Measurements from ENCODE around the gene LAMC3. TPM values are rescaled to one million over a fixed set of nuclear protein-coding genes. Genes with fewer than 3 reads are reported as not detected.
"Not testable (repeated sequence)": the region's sequence is repeated elsewhere in the genome, so short reads cannot be mapped to it uniquely, and the experiment has no call there.

Gene LAMC3
- polyA plus RNA-seq, 1 donor from 2014 or later: not detected

DNA sequence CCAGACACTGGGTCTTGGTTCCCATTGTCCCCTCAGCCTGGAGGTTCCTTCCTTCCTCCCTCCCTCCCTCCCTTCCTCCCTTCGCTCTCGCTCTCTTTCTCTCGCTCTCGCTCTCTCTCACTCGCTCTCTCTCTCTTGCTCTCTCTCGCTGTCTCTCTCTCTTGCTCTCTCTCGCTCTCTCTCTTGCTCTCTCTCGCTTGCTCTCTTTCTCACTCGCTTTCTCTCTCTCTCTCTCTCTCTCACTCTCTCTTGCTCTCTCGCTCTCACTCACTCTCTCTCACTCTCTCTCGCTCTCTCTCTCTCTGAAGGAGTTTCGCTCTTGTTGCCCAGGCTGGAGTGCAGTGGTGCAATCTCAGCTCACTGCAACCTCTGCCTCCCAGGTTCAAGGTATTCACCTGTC is 23.4 kb downstream of the LAMC3 start:
- peaks cover 5% of the 10 kb centered on the region for H3K27me3 Mint-ChIP-seq
- H3K36me3 Mint-ChIP-seq: no peaks in the 10 kb centered on the region
- H3K27ac Mint-ChIP-seq: no peak overlapping the region
- no peaks in the 10 kb centered on the region for H3K4me1 Mint-ChIP-seq
- no peaks in the 10 kb centered on the region for H3K9me3 Mint-ChIP-seq
- H3K4me3 Mint-ChIP-seq: peak overlapping the region in 1 of 4 donors; percentile 14

DNA sequence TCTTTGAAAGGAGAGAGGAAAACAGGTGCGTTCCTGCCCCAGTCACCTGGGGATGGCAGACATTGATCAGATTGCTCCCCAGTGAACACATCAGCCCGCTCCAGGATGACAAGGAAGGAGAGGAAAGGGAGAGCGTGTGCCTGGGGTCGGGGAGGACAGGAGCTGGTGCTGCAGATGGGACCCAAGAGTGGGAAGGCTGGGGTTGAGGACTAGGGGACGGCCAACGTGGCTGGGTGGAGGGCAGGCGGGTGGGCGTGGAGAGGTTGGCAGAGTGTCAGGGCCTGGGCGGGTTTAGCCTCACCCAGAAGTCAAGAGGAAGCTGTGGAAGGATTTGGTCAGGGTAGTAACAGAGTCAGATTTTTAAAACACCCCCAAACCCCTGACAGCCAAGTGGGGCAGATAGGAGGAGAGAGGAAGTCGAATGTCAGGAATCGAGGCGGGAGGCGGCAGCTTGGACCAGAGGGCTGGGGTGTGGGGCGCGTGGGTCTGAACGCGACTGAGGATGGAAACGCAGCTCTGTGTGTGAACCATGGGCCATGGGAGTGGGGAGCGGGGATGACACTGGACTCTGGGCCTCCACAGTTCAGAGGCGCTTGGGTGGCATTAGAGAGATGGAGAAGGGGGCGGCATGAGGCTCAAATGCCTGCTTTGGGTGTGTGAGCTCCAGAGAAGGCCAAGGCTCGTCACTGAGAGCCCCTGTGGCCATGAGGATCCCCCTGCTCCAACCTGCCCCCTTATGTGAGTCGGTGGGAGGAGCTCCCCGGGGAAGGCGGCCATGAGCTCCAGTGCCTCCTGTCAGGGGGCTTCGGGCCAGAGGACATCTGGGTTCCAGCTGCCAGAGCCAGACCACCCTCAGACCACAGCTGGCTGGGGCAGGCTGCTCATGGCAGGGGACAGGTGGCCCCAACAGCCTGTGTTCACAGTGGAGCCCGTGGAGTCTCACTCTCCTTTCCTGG is 24.6 kb downstream of the LAMC3 start:
- H3K36me3 Mint-ChIP-seq: no peaks in the 10 kb centered on the region
- H3K9me3 Mint-ChIP-seq: no peaks in the 10 kb centered on the region

DNA sequence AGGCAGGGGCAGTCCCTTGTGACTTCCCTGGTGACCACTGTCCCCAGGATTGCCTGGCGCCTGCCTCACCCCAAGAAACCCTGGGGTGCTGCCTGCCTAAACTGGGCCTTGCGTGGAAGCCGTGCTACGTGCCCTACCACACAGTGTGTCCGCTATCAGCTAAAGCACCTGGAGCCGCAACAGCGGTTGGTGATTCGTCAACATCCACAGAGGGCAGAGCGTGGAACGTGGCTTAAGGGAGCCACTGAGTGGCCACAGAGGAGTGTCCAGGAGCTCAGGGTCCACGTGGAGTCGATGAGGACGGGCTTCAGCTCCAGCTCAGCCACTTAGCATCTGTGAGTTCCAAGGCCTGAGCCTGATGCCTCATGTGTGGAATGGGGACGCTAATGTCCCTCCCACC is 25.3 kb downstream of the LAMC3 start:
- Mint-ChIP-seq H3K27me3 (peaks cover 8% of the 10 kb centered on the region), H3K27ac (no peak overlapping the region), H3K36me3 (no peaks in the 10 kb centered on the region), H3K9me3 (no peaks in the 10 kb centered on the region), H3K4me1 (no peaks in the 10 kb centered on the region), H3K4me3 (no peak overlapping the region)

More for the DNA sequence above, 24.6 kb downstream of the LAMC3 start:
- no peak overlapping the region for H3K27ac Mint-ChIP-seq
- no peaks in the 10 kb centered on the region for H3K4me1 Mint-ChIP-seq
- no peak overlapping the region for H3K4me3 Mint-ChIP-seq
- peaks cover 8% of the 10 kb centered on the region for H3K27me3 Mint-ChIP-seq

DNA sequence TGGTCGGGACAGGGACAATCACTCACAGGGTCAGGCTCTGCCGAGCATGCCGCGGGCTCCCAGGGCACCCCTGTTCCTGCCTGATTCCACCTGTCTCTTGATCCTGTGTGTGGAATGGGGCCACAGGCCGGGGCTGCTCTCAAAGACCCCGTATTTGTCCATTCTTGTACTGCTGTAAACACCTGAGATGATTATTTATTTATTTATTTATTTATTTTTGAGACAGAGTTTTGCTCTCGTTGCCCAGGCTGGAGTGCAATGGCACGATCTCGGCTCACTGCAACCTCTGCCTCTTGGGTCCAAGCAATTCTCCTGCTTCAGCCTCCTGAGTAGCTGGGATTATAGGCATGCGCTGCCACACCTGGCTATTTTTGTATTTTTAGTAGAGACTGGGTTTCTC is 25.8 kb downstream of the LAMC3 start:
- H3K4me1 Mint-ChIP-seq, H3K9me3 Mint-ChIP-seq, H3K27ac Mint-ChIP-seq, H3K4me3 Mint-ChIP-seq, H3K36me3 Mint-ChIP-seq, H3K27me3 Mint-ChIP-seq: not testable (repeated sequence)

DNA sequence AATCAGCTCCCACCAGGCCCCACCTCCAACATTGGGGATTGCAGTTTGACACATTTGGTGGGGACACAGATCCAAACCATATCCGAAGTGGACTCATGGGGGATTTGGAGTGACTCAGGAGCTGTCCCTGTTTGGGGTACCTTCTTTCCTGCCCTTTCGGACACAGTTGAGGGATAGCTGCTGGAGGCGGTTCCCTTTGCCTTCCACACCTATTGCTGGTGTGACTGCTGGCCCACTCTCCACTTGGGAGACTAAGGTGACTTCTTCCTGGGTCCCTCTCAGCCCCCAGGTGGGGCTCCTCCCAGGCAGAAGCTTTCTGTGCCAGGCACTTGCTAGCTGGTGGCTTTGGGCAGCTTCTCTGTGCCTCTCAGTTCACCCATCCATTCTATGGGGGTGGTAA is 26.6 kb downstream of the LAMC3 start:
- no peaks in the 10 kb centered on the region for H3K4me1 Mint-ChIP-seq
- H3K27me3 Mint-ChIP-seq: peaks cover 8% of the 10 kb centered on the region
- H3K4me3 Mint-ChIP-seq: no peak overlapping the region
- H3K27ac Mint-ChIP-seq: no peak overlapping the region
- H3K9me3 Mint-ChIP-seq: no peaks in the 10 kb centered on the region
- H3K36me3 Mint-ChIP-seq: no peaks in the 10 kb centered on the region

DNA sequence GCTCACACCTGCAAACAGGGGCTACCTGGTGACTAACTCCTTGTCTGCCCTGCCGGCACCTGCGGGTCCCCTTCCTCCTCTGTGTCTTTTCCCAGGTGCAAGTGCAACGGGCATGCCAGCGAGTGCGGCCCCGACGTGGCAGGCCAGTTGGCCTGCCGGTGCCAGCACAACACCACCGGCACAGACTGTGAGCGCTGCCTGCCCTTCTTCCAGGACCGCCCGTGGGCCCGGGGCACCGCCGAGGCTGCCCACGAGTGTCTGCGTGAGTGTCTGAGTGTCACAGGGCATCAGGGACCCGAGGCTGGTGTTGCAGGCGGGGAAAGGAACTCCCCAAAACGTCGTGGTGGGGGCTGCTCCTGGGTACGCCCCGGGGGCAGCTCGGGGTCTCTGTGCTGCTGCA is 27.1 kb downstream of the LAMC3 start:
- Mint-ChIP-seq H3K36me3 (no peaks in the 10 kb centered on the region), H3K27ac (no peak overlapping the region), H3K4me1 (peaks cover 0 to 1% (median 0%) of the 10 kb centered on the region in 3 donors), H3K27me3 (peaks cover 8% of the 10 kb centered on the region), H3K4me3 (no peak overlapping the region), H3K9me3 (no peaks in the 10 kb centered on the region)

DNA sequence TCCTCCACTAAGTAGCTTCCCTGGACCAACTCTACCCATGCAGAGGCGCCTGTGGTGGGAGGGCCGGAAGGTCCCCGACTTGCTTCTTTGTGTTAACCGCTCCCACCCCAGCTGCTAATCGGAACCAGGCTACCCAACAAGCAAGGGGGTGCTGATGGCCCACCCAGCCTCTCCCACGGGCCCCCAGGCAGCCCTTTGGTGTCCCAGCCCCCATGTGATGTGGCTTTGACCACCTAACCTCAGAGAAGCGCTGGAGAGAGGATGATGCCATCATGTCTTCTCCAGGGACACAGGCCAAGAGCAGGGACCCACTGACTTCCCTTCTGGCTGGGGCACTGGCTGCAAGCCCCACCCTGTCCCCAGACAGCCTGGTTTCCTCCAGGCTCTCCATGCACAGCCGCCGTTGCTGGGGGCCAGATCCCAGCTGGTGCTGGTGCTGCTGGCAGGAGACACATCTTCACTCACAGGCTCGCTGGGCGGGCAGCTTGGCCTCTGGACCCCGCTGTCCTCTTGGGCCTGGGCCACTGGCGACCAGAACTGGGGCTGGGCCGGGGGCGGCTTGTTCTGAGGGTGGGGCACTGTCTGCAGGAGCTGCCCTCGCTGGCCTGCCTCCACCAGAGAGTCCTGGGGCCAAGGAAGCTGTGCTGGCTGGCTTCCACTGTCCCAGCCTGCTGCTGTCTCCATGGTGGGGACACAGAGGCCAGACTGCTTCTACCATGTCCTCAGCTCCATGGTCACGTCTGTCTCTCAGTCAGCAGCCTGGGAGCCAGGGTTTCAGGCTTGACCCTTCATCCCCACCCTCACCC is 27.8 kb downstream of the LAMC3 start:
- Mint-ChIP-seq H3K4me3 (no peak overlapping the region), H3K9me3 (no peaks in the 10 kb centered on the region), H3K27me3 (peaks cover 6% of the 10 kb centered on the region), H3K27ac (peak overlapping the region in 1 of 3 donors; percentile 60), H3K4me1 (peaks cover 0 to 1% (median 0%) of the 10 kb centered on the region in 3 donors), H3K36me3 (no peaks in the 10 kb centered on the region)

DNA sequence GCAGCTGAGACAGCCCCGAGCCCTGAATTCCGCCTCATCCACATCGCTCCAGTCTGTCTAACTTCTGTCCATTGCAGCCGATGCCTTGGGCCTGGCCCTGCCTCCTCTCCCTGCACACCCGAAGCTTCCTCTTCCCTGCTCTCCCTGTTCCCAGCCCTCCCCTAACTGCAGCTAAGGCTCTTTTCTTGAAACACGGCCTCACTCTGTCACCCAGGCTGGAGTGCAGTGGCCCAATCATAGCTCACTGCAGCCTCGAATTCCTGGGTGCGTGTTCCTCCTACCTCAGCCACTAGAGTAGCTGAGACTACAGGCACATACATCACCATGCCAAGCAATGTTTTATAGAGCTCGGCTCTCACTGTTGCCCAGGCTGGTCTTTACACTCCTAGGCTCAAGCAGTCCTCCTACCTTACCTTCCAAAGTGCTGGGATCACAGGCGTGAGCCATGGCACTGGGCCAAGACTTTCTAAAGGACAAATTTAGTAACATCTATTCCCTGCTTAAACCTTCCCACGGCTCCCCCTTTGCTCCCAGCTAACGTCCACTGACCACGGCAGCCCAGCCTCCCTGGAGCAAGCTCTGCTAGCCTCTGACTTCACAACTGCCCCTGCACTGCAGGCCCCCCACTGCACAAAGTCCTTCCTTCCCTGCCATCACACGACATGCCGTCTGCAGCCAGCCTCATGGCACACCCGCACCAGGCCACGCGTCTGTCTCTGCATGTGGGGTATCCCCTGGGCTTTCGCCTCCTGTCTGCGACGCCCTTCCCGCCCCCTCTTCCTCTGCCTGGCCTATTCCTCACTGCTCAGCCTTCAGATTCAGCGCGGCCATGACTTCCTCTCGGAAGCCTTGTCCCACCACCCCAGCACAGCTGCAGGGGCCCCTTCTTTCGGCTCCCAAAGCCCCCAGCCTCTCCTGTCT is 28.6 kb downstream of the LAMC3 start:
- Mint-ChIP-seq H3K27ac (peak overlapping the region in 1 of 3 donors; percentile 60), H3K9me3 (no peaks in the 10 kb centered on the region), H3K27me3 (peaks cover 6% of the 10 kb centered on the region), H3K4me1 (peaks cover 0 to 1% (median 0%) of the 10 kb centered on the region in 3 donors), H3K36me3 (no peaks in the 10 kb centered on the region), H3K4me3 (no peak overlapping the region)

DNA sequence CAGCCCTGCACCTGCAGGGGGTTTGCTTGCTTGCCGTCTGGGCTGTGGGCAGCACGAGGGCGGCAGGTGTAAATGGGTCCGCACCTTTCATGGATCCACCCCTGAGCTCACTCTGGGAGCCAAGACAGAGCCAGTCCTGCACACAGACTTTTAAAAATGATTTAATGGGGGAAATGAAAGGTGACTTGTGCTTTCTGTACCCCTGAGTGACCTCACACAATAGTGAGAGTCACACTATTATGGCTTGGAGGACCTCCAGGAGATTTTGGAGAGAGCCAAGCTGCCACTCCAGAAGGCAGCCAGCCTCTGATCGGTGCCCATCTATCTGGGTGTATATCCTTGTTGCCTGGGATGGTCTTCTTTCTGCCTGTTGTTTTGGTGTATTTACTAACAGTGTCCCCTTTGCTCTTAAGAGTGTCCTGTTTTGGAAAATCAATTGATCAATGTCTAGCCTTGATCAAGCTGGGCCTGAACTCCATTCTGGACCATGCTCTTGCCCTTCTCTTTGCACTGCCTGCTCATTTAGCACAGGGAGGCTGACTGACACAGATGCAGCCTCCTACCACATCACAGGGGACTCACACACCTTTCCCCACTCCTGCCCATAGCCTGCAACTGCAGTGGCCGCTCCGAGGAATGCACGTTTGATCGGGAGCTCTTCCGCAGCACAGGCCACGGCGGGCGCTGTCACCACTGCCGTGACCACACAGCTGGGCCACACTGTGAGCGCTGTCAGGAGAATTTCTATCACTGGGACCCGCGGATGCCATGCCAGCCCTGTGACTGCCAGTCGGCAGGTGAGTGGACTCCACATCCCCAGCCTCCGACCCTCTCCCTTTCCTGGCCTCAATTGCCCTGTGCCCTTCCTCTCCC is 29.5 kb downstream of the LAMC3 start:
- no peaks in the 10 kb centered on the region for H3K36me3 Mint-ChIP-seq
- peaks cover 0 to 1% (median 0%) of the 10 kb centered on the region in 3 donors for H3K4me1 Mint-ChIP-seq
- H3K4me3 Mint-ChIP-seq: no peak overlapping the region
- H3K27ac Mint-ChIP-seq: no peak overlapping the region
- H3K27me3 Mint-ChIP-seq: peaks cover 5% of the 10 kb centered on the region
- H3K9me3 Mint-ChIP-seq: no peaks in the 10 kb centered on the region

DNA sequence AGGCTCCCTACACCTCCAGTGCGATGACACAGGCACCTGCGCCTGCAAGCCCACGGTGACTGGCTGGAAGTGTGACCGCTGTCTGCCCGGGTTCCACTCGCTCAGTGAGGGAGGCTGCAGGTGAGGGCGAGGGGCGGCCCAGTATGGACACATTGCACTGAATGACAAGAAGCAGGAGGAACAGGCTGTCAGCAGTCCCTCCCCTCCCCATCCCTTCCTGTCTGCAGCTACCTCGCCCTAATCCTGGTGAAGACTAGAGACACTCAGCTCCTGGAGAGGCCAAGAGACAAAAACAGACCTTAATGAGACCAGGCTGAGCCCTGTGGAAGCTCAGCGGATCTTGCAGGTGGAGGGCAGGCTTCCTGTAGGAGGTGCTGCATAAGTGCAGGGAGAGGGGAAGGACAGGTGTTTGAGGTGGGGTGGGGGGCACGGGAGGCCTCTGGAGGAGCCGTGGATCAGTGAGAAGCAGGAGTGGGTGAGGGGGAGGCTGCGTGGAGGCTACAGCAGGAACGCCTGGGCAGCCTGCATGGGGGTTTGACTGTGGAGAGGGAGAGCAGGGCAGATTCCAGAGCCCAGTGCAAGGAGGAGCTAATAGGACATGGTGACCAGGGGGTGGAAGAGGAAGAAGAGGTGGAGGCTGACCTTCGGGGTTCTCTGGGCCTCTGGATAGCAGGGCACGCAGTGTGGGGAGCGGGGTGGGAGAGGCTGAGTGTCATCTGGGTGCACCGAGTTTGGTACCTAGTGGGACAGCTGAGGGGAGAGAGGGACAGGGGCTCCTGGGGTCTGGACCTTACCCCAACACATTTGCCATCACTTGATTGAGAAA is 30.4 kb downstream of the LAMC3 start:
- Mint-ChIP-seq H3K27ac (no peak overlapping the region), H3K36me3 (no peaks in the 10 kb centered on the region), H3K27me3 (peaks cover 4% of the 10 kb centered on the region), H3K4me1 (peaks cover 0 to 1% (median 0%) of the 10 kb centered on the region in 3 donors), H3K4me3 (no peak overlapping the region), H3K9me3 (no peaks in the 10 kb centered on the region)

DNA sequence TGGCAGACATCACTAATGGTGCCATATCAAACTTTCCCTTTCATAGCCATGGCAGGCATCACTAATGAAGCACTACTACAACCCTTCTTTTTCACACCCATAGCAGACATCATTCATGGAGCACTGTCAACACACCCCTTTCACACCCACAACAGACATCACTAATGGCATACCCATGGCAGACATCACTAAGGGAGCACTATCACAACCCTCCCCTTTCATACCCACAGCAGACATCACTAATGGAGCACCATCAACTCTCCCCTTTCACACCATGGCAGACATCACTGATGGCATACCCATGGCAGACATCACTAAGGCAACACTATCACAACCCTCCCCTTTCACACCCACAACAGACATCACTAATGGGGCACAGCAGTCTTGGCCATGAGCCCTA is 33.7 kb downstream of the LAMC3 start:
- no peaks in the 10 kb centered on the region for H3K36me3 Mint-ChIP-seq
- peaks cover 0 to 10% (median 5%) of the 10 kb centered on the region in 3 donors for H3K4me1 Mint-ChIP-seq
- no peak overlapping the region for H3K4me3 Mint-ChIP-seq
- H3K9me3 Mint-ChIP-seq: no peaks in the 10 kb centered on the region
- H3K27ac Mint-ChIP-seq: no peak overlapping the region
- peaks cover 2% of the 10 kb centered on the region for H3K27me3 Mint-ChIP-seq

DNA sequence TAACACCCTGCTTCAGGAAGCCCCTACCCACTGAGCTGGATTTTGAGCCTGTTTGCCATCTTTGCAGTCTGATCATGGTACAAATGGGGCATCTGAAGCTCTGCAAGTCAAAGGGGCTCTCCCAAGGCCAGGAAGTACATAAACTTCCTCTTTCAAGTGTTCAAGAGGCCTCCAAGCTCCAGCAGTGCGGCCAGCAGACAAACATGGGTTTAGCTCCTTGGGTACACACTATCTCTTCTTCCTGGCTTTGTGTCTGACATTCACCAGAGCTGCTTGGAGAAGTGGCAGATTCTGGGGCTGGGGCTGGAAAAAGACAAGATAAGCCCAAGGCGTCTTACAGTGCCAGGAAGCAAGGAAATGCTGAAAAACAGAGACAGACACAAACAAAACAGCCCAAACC is 34.1 kb downstream of the LAMC3 start:
- Mint-ChIP-seq H3K36me3 (no peaks in the 10 kb centered on the region), H3K4me3 (no peak overlapping the region), H3K27me3 (no peaks in the 10 kb centered on the region), H3K4me1 (peaks cover 0 to 10% (median 5%) of the 10 kb centered on the region in 3 donors), H3K9me3 (no peaks in the 10 kb centered on the region), H3K27ac (peak overlapping the region in 1 of 3 donors; percentile 71)

DNA sequence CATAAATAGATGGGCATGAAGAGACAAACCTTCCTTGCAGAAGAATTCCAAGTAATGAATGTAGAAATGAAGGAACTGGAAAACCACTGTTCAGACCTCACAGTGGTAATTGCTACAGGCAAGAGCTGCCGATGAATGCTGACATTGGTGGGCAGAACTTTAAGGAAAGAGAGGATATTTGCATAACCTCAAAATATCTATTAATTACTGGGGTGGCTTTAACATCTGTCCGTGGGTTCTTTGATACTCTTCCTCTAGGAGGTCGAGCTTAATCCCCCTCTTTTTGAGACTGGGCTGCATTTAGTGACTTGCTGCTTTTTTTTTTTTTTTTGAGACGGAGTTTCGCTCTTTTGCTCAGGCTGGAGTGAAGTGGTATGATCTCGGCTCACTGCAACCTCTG is 34.7 kb downstream of the LAMC3 start:
- Mint-ChIP-seq H3K27ac (peak overlapping the region in 1 of 3 donors; percentile 59), H3K36me3 (no peaks in the 10 kb centered on the region), H3K4me3 (no peak overlapping the region), H3K4me1 (peaks cover 0 to 10% (median 5%) of the 10 kb centered on the region in 3 donors), H3K27me3 (no peaks in the 10 kb centered on the region), H3K9me3 (no peaks in the 10 kb centered on the region)
